Vagina (tissue), 2 donors: ENCODE data around the gene ASF1A. TPM values are rescaled to one million over a fixed set of nuclear protein-coding genes. Genes with fewer than 3 reads are reported as not detected.

Source experiments
- DNase-seq, 2 donors: peaks; one replicate each; pipeline ENCODE4 v3.0.0-alpha.2; 2017; ENCODE audit errors: extremely low spot score in 2 of 2
- H3K27ac ChIP-seq: fragments of 200-600 bp; sonication (generic); one replicate; pipeline ENCODE4 v1.5.1; 2019
- H3K27me3 ChIP-seq: fragments of 200-600 bp; sonication (generic); one replicate; pipeline ENCODE4 v1.5.1; 2019
- H3K36me3 ChIP-seq, 2 donors: fragments of 200-600 bp; sonication (generic); one replicate each; pipeline ENCODE4 v1.5.1; 2017 to 2019
- H3K4me1 ChIP-seq: fragments of 200-600 bp; sonication (generic); one replicate; pipeline ENCODE4 v1.5.1; 2019
- H3K4me3 ChIP-seq, 2 donors: fragments of 200-600 bp; sonication (generic); 1 replicate in 1 of 2; 2 replicates in 1 of 2; pipeline ENCODE4 v1.5.1; 2016 to 2019
- H3K9me3 ChIP-seq: fragments of 200-600 bp; sonication (generic); one replicate; pipeline ENCODE4 v1.5.1; 2019
- CTCF ChIP-seq, 3 experiments: fragments of 450-650 bp in 2 of 3; fragments of 200-600 bp in 1 of 3; sonication (generic) in 1 of 3; IDR thresholded peaks; one replicate each; pipeline ENCODE4 v1.5.1; 2017 to 2019; ENCODE audit warnings: antibody characterized with exemption in 3 of 3, mild to moderate bottlenecking in 2 of 3, moderate library complexity in 2 of 3
- POLR2A ChIP-seq, 2 donors: fragments of 450-650 bp; IDR thresholded peaks; one replicate each; pipeline ENCODE4 v1.6.1; 2017; ENCODE audit warnings: antibody characterized with exemption in 2 of 2, mild to moderate bottlenecking in 2 of 2, moderate library complexity in 2 of 2
- POLR2AphosphoS5 ChIP-seq, 2 donors: sonication (generic); formaldehyde crosslinking; IDR thresholded peaks; one replicate each; pipeline ENCODE4 v1.9.0; 2017; ENCODE audit warnings: antibody characterized with exemption in 2 of 2, mild to moderate bottlenecking in 2 of 2, low read depth in 1 of 2; ENCODE audit not compliant: insufficient read depth in 1 of 2
- intact Hi-C: fragments of 100-400 bp; cut with DNase I; formaldehyde crosslinking; loops from one replicate; pipeline ENCODE4 v1.15.1; 2023
- total RNA-seq: library from RNA; depleted of rRNA; stranded (reverse); fragments of >200 nt; gene quantifications from one replicate; pipeline ENCODE4 v1.2.3, GENCODE V29; 2016

ASF1A gene
- total RNA-seq, 1 donor from 2014 or later, result 7.9 TPM

- H3K36me3 ChIP-seq, result peaks cover 0 to 31% of the 10 kb centered on the region in 2 donors
- DNase-seq, result no peak
Measured at GRCh38 chr6:118905851-118906250, 11.9 kb downstream of the ASF1A start.

GRCh38 chr6:118908441-118908840 is 14.5 kb downstream of the ASF1A start:
- peaks cover 3% of the 10 kb centered on the region for H3K4me1 ChIP-seq
- intact Hi-C loops, result no loop called here
- no peak for DNase-seq
- peaks cover 0 to 50% of the 10 kb centered on the region in 2 donors for H3K36me3 ChIP-seq
- no peak for TF ChIP-seq POLR2AphosphoS5 (IDR thresholded peaks at IDR 0.05; ENCODE audit: insufficient read depth in 1 of 2, low read depth in 1 of 2)
- no peak for TF ChIP-seq CTCF (IDR thresholded peaks at IDR 0.05)
- no peak for TF ChIP-seq POLR2A (IDR thresholded peaks at IDR 0.05)
- no peak overlapping the region for H3K27ac ChIP-seq
- H3K4me3 ChIP-seq, result no peak overlapping the region
- H3K27me3 ChIP-seq, result no peaks in the 10 kb centered on the region
- H3K9me3 ChIP-seq, result no peaks in the 10 kb centered on the region

More at GRCh38 chr6:118905851-118906250, 11.9 kb downstream of the ASF1A start:
- Histone ChIP-seq H3K9me3 (no peaks in the 10 kb centered on the region), H3K4me3 (no peak overlapping the region), H3K4me1 (peaks cover 18% of the 10 kb centered on the region), H3K27ac (no peak overlapping the region), H3K27me3 (no peaks in the 10 kb centered on the region)
- intact Hi-C loops, result no loop called here
- no peak for TF ChIP-seq POLR2A (IDR thresholded peaks at IDR 0.05)
- TF ChIP-seq POLR2AphosphoS5 (IDR thresholded peaks at IDR 0.05; ENCODE audit: insufficient read depth in 1 of 2, low read depth in 1 of 2), result no peak
- no peak for TF ChIP-seq CTCF (IDR thresholded peaks at IDR 0.05)

GRCh38 chr6:118912646-118913045 is 18.7 kb downstream of the ASF1A start:
- Histone ChIP-seq H3K27ac (no peak overlapping the region), H3K36me3 (peaks cover 0 to 47% of the 10 kb centered on the region in 2 donors), H3K4me1 (no peaks in the 10 kb centered on the region), H3K4me3 (no peak overlapping the region), H3K9me3 (no peaks in the 10 kb centered on the region), H3K27me3 (no peaks in the 10 kb centered on the region)
- DNase-seq, result no peak
- intact Hi-C loops, result no loop called here
- TF ChIP-seq POLR2AphosphoS5 (IDR thresholded peaks at IDR 0.05; ENCODE audit: insufficient read depth in 1 of 2, low read depth in 1 of 2), result no peak
- no peak for TF ChIP-seq CTCF (IDR thresholded peaks at IDR 0.05)
- TF ChIP-seq POLR2A (IDR thresholded peaks at IDR 0.05), result no peak

GRCh38 chr6:118913161-118913560 is 19.2 kb downstream of the ASF1A start:
- TF ChIP-seq POLR2AphosphoS5 (IDR thresholded peaks at IDR 0.05; ENCODE audit: insufficient read depth in 1 of 2, low read depth in 1 of 2) (no peak), POLR2A (IDR thresholded peaks at IDR 0.05) (no peak), CTCF (IDR thresholded peaks at IDR 0.05) (no peak)
- Histone ChIP-seq H3K4me3 (no peak overlapping the region), H3K9me3 (no peaks in the 10 kb centered on the region), H3K36me3 (peaks cover 0 to 44% of the 10 kb centered on the region in 2 donors), H3K27ac (no peak overlapping the region), H3K4me1 (no peaks in the 10 kb centered on the region), H3K27me3 (no peaks in the 10 kb centered on the region)
- intact Hi-C loops, result no loop called here
- no peak for DNase-seq

- no peak for DNase-seq
- Histone ChIP-seq H3K4me3 (no peak overlapping the region), H3K36me3 (peaks cover 0 to 39% of the 10 kb centered on the region in 2 donors), H3K4me1 (no peaks in the 10 kb centered on the region), H3K9me3 (no peaks in the 10 kb centered on the region), H3K27ac (no peak overlapping the region), H3K27me3 (no peaks in the 10 kb centered on the region)
- intact Hi-C loops, result no loop called here
- TF ChIP-seq POLR2AphosphoS5 (IDR thresholded peaks at IDR 0.05; ENCODE audit: insufficient read depth in 1 of 2, low read depth in 1 of 2), result no peak
- no peak for TF ChIP-seq POLR2A (IDR thresholded peaks at IDR 0.05)
- no peak for TF ChIP-seq CTCF (IDR thresholded peaks at IDR 0.05)
Measured at GRCh38 chr6:118914598-118914997, 20.6 kb downstream of the ASF1A start.
